IPS-18a (cell line): ENCODE results near the gene PTPRB.

Experiments used
- H3K27ac ChIP-seq: one replicate; pipeline ENCODE4 v1.5.1; 2013; ENCODE audit warnings: low read length
- H3K27me3 ChIP-seq: one replicate; pipeline ENCODE4 v1.6.1; 2013; ENCODE audit warnings: mild to moderate bottlenecking, low read length; ENCODE audit not compliant: control insufficient read depth, insufficient read depth
- H3K36me3 ChIP-seq: one replicate; pipeline ENCODE4 v1.6.1; 2013; ENCODE audit warnings: low read depth, low read length; ENCODE audit not compliant: control insufficient read depth
- H3K4me1 ChIP-seq: one replicate; pipeline ENCODE4 v1.6.1; 2013; ENCODE audit warnings: low read depth, low read length; ENCODE audit not compliant: control insufficient read depth
- H3K4me3 ChIP-seq: one replicate; pipeline ENCODE4 v1.5.1; 2013; ENCODE audit warnings: low read length
- H3K9ac ChIP-seq: one replicate; pipeline ENCODE4 v1.6.1; 2013; ENCODE audit warnings: mild to moderate bottlenecking, low read length, moderate library complexity
- H3K9me3 ChIP-seq: one replicate; pipeline ENCODE4 v1.6.1; 2013; ENCODE audit warnings: low read depth, low read length; ENCODE audit not compliant: control insufficient read depth

PTPRB gene

GRCh38 chr12:70615174-70615866 is 21.9 kb downstream of the PTPRB start:
- no peaks in the 10 kb centered on the region for H3K36me3 ChIP-seq
- no peaks in the 10 kb centered on the region for H3K9me3 ChIP-seq
- H3K27ac ChIP-seq: no peak overlapping the region
- H3K27me3 ChIP-seq: peaks cover 7% of the 10 kb centered on the region
- H3K4me1 ChIP-seq: peaks cover 30% of the 10 kb centered on the region
- no peak overlapping the region for H3K9ac ChIP-seq
- no peak overlapping the region for H3K4me3 ChIP-seq

DNA sequence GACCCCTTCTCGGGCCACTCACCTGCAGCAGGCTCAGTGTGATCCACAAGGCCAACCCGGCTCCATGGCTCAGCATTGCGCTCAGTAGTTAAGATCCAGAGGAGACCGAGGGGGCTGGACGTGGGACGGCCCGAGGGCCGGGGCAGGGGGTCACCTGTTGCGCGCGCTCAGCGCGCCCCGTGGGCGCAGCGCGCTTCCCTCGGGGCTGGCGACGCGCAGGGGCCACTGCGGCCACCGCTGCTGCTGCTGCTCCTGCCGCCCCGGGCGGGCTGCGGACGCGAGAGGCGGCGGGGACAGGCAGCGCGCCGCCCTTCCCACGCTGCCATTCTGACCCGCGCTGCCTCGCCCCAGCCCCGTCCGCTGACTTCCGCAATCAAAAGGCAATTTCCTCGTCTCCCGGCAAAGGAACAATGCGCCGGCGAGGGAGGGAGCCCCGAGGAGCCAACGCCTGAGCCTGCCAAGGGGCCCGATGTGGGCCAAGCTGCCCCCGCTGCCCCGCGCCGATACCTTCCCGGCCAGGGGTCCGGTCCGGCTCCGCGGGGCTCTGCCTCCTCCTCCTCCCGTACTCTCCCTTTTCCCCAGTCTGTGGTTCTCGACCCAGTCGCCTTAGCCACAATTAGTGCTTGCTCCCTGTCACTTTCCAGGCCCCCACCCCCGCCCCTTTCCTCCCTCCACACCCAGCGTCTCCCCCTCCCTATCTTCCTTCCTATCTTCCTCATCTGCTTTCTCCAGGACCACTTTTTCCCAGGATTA is 27.3 kb downstream of the PTPRB start:
- peak overlapping the region; percentile 71 for H3K4me3 ChIP-seq
- H3K9me3 ChIP-seq: no peaks in the 10 kb centered on the region
- H3K4me1 ChIP-seq: peaks cover 11% of the 10 kb centered on the region
- H3K9ac ChIP-seq: no peak overlapping the region
- H3K27me3 ChIP-seq: peaks cover 32% of the 10 kb centered on the region
- H3K36me3 ChIP-seq: no peaks in the 10 kb centered on the region
- H3K27ac ChIP-seq: no peak overlapping the region

DNA sequence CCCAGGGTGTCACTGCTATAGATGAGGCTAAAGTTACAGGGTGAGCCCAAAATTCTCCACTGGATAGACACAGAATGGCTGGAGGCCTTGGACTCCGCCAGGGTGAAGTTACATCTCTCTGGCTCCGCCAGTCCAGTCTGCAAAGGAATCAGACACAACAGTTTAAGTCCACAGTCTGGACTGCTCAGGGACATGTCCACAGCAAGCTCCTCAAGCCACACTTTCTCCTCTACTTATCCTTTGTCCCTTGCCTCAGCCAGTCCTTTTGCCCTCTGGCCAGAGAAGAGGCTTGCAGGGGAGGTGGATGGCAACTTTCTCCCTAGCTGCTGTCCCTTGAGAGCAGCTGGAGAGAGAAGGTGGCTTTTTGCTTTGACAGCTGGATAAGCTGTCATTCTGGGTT is 28.0 kb downstream of the PTPRB start:
- Histone ChIP-seq H3K9ac (no peak overlapping the region), H3K27ac (no peak overlapping the region), H3K9me3 (no peaks in the 10 kb centered on the region), H3K4me1 (peaks cover 5% of the 10 kb centered on the region), H3K36me3 (no peaks in the 10 kb centered on the region), H3K4me3 (peak overlapping the region; percentile 71), H3K27me3 (peaks cover 32% of the 10 kb centered on the region)

GRCh38 chr12:70608184-70608583 is 29.0 kb downstream of the PTPRB start:
- Histone ChIP-seq H3K4me3 (no peak overlapping the region), H3K27ac (no peak overlapping the region), H3K4me1 (peaks cover 5% of the 10 kb centered on the region), H3K27me3 (peaks cover 32% of the 10 kb centered on the region), H3K9ac (no peak overlapping the region), H3K36me3 (no peaks in the 10 kb centered on the region), H3K9me3 (no peaks in the 10 kb centered on the region)

- H3K9ac ChIP-seq: no peak overlapping the region
- H3K4me1 ChIP-seq: peaks cover 5% of the 10 kb centered on the region
- H3K9me3 ChIP-seq: no peaks in the 10 kb centered on the region
- no peak overlapping the region for H3K27ac ChIP-seq
- no peaks in the 10 kb centered on the region for H3K36me3 ChIP-seq
- no peak overlapping the region for H3K4me3 ChIP-seq
- peaks cover 32% of the 10 kb centered on the region for H3K27me3 ChIP-seq
Measured at GRCh38 chr12:70607107-70607506, 30.1 kb downstream of the PTPRB start.

GRCh38 chr12:70605976-70606375 is 31.3 kb downstream of the PTPRB start:
- H3K9ac ChIP-seq: no peak overlapping the region
- peaks cover 32% of the 10 kb centered on the region for H3K27me3 ChIP-seq
- no peak overlapping the region for H3K27ac ChIP-seq
- H3K36me3 ChIP-seq: no peaks in the 10 kb centered on the region
- peaks cover 5% of the 10 kb centered on the region for H3K4me1 ChIP-seq
- H3K9me3 ChIP-seq: no peaks in the 10 kb centered on the region
- H3K4me3 ChIP-seq: no peak overlapping the region

- H3K4me1 ChIP-seq: no peaks in the 10 kb centered on the region
- H3K36me3 ChIP-seq: no peaks in the 10 kb centered on the region
- H3K9ac ChIP-seq: no peak overlapping the region
- H3K9me3 ChIP-seq: no peaks in the 10 kb centered on the region
- H3K27me3 ChIP-seq: peaks cover 19% of the 10 kb centered on the region
- no peak overlapping the region for H3K27ac ChIP-seq
- H3K4me3 ChIP-seq: no peak overlapping the region
Measured at GRCh38 chr12:70604662-70605061, 32.6 kb downstream of the PTPRB start.

- H3K9me3 ChIP-seq: no peaks in the 10 kb centered on the region
- H3K4me1 ChIP-seq: no peaks in the 10 kb centered on the region
- peaks cover 3% of the 10 kb centered on the region for H3K27me3 ChIP-seq
- H3K4me3 ChIP-seq: no peak overlapping the region
- no peak overlapping the region for H3K9ac ChIP-seq
- no peaks in the 10 kb centered on the region for H3K36me3 ChIP-seq
- no peak overlapping the region for H3K27ac ChIP-seq
Measured at GRCh38 chr12:70603044-70603443, 34.2 kb downstream of the PTPRB start.

GRCh38 chr12:70598467-70599193 is 38.6 kb downstream of the PTPRB start:
- H3K36me3 ChIP-seq: no peaks in the 10 kb centered on the region
- H3K27me3 ChIP-seq: no peaks in the 10 kb centered on the region
- H3K4me1 ChIP-seq: no peaks in the 10 kb centered on the region
- H3K9me3 ChIP-seq: no peaks in the 10 kb centered on the region
- no peak overlapping the region for H3K27ac ChIP-seq
- no peak overlapping the region for H3K9ac ChIP-seq
- H3K4me3 ChIP-seq: no peak overlapping the region

DNA sequence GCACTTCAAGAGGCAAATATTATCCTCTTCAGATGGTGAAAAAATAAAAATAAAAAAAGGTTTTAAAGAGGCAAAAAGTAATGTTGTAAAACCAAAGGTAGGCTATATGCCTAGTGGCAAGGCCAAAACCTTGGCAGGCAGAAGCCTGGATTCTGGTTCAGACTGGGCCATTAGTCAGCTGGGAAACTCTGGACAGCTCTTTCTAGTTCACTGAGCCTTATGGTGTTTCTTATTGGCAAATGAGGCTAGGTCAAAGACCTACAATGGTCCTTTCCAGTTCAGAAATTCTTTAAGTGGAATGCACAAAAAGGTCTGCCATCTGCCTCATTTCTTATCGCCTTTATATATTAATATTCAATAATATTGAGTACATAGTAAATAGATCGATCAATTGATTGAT is 44.6 kb downstream of the PTPRB start:
- no peak overlapping the region for H3K4me3 ChIP-seq
- H3K27ac ChIP-seq: no peak overlapping the region
- H3K27me3 ChIP-seq: no peaks in the 10 kb centered on the region
- H3K9me3 ChIP-seq: no peaks in the 10 kb centered on the region
- no peaks in the 10 kb centered on the region for H3K4me1 ChIP-seq
- H3K9ac ChIP-seq: no peak overlapping the region
- H3K36me3 ChIP-seq: no peaks in the 10 kb centered on the region

DNA sequence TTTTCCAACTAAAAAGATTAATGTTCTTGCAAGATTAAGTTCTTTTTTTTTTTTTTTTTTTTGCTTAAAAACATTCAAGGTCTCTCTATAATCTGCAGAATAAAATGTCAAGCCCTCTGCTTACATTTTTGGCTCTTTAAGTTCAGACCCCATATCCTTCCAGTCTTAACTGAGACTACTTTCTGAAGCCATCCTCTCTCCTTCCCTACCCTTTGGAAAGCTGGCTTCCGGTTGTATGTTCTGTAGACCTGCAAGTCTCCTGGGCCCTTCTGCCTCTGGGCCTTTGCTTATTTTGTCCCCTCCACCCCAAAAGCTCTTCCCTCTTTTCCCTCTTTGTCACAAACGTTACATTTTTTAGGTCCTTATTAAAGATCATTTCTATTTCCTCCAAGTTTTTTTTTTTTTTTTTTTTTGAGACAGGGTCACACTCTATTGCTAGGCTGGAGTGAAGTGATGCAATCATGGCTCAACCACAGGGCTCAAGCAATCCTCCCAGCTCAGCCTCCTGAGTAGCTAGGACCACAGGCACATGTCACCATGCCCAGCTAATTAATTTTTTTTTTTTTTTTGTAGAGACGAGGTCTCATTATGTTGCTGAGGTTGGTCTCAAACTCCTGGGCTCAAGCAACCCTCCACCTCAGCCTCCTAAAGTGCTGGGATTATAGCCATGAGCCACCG is 46.5 kb downstream of the PTPRB start:
- Histone ChIP-seq H3K4me3 (no peak overlapping the region), H3K36me3 (no peaks in the 10 kb centered on the region), H3K27ac (no peak overlapping the region), H3K9me3 (no peaks in the 10 kb centered on the region), H3K27me3 (no peaks in the 10 kb centered on the region), H3K4me1 (no peaks in the 10 kb centered on the region), H3K9ac (no peak overlapping the region)
